ENCODE results near the gene ARHGAP20. TPM values are rescaled to one million over a fixed set of nuclear protein-coding genes. Genes with fewer than 3 reads are reported as not detected.

Gene ARHGAP20
- total RNA-seq, 1 donor from 2014 or later: 0.11 TPM

- peaks cover 4% of the 10 kb centered on the region for H3K27me3 Mint-ChIP-seq
- ATAC-seq (ENCODE audit: low read depth) (no peak), DNase-seq (no peak)
- H3K27ac Mint-ChIP-seq: no peak overlapping the region
- intact Hi-C loops (cut with micrococcal nuclease): no loop called here
- ChIA-PET POLR2A (no interaction called here), CTCF (no interaction called here)
- no peak for TF ChIP-seq CTCF (IDR thresholded peaks at IDR 0.05)
- H3K9me3 Mint-ChIP-seq: no peaks in the 10 kb centered on the region
- no peak overlapping the region for H3K4me3 Mint-ChIP-seq
- H3K36me3 Mint-ChIP-seq (ENCODE audit: low read depth): no peaks in the 10 kb centered on the region
- no peaks in the 10 kb centered on the region for H3K4me1 Mint-ChIP-seq
Measured at GRCh38 chr11:110613197-110613918, 98.9 kb downstream of the ARHGAP20 start.

GRCh38 chr11:110606415-110606814 is 105.8 kb downstream of the ARHGAP20 start:
- Mint-ChIP-seq H3K27ac (no peak overlapping the region), H3K4me1 (no peaks in the 10 kb centered on the region), H3K36me3 (ENCODE audit: low read depth) (no peaks in the 10 kb centered on the region), H3K9me3 (no peaks in the 10 kb centered on the region), H3K4me3 (no peak overlapping the region), H3K27me3 (peaks cover 7% of the 10 kb centered on the region)
- ChIA-PET POLR2A (no interaction called here), CTCF (no interaction called here)
- intact Hi-C loops (cut with micrococcal nuclease): no loop called here
- no peak for TF ChIP-seq CTCF (IDR thresholded peaks at IDR 0.05)
- DNase-seq (no peak), ATAC-seq (ENCODE audit: low read depth) (no peak)

DNA sequence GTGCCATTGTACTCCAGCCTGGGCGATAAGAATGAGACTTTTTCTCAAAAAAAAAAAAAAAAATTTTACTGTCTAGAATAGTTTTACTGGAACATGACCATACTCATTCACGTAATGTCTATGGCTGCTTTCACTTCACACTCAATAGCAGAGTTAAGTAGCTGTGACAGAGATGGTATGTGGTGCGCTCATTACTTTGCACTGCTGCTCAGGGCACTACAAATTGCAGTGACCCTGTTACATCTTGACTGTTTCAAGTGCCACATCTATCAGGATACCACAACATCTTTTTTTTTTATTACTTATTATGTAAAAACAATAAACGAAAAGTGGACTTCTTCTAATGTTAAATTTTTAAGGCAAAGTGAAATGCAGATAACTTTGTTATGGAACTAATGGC is 110.3 kb downstream of the ARHGAP20 start:
- no peak for TF ChIP-seq CTCF (IDR thresholded peaks at IDR 0.05)
- POLR2A ChIA-PET: no interaction called here
- CTCF ChIA-PET: interaction anchor here (0.7 kb wide), 1 partner anchor 38 kb away, joined by 3 read pairs; no protein-coding TSS in a partner anchor
- H3K4me3 Mint-ChIP-seq: no peak overlapping the region
- H3K27me3 Mint-ChIP-seq: peaks cover 2% of the 10 kb centered on the region
- no peaks in the 10 kb centered on the region for H3K4me1 Mint-ChIP-seq
- H3K36me3 Mint-ChIP-seq (ENCODE audit: low read depth): no peaks in the 10 kb centered on the region
- H3K9me3 Mint-ChIP-seq: peaks cover 2% of the 10 kb centered on the region
- ATAC-seq (ENCODE audit: low read depth): no peak
- no peak for DNase-seq
- intact Hi-C loops (cut with micrococcal nuclease): no loop called here
- no peak overlapping the region for H3K27ac Mint-ChIP-seq

DNA sequence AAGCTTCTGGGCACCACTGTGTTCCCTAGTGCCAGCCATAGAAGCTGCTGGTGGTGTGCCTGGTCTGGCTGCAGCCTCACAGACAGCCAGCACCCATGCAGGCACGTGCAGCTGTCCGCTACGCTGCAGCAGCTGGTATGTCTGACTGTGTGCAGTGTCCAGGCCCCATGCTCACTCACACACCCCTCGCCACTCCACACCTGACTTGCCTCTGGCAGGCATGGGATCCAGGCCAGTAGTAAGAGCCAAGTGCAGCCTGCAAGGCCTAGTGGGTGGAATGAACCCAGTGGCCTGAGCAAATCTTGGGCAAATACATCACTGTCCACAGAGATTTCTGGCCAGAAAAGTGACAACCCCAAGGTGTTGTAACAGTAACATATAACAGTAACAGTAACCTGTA is 111.9 kb downstream of the ARHGAP20 start:
- DNase-seq (no peak), ATAC-seq (ENCODE audit: low read depth) (no peak)
- H3K9me3 Mint-ChIP-seq: peaks cover 2% of the 10 kb centered on the region
- POLR2A ChIA-PET: no interaction called here
- no peaks in the 10 kb centered on the region for H3K4me1 Mint-ChIP-seq
- no peak overlapping the region for H3K4me3 Mint-ChIP-seq
- no peaks in the 10 kb centered on the region for H3K27me3 Mint-ChIP-seq
- no peak for TF ChIP-seq CTCF (IDR thresholded peaks at IDR 0.05)
- no peak overlapping the region for H3K27ac Mint-ChIP-seq
- CTCF ChIA-PET: no interaction called here
- intact Hi-C loops (cut with micrococcal nuclease): no loop called here
- H3K36me3 Mint-ChIP-seq (ENCODE audit: low read depth): no peaks in the 10 kb centered on the region

GRCh38 chr11:110599207-110599606 is 113.0 kb downstream of the ARHGAP20 start:
- no peak for DNase-seq
- Mint-ChIP-seq H3K9me3 (peaks cover 2% of the 10 kb centered on the region), H3K36me3 (ENCODE audit: low read depth) (no peaks in the 10 kb centered on the region), H3K27me3 (peaks cover 2% of the 10 kb centered on the region), H3K4me1 (no peaks in the 10 kb centered on the region), H3K4me3 (no peak overlapping the region), H3K27ac (no peak overlapping the region)
- intact Hi-C loops (cut with micrococcal nuclease): no loop called here
- ChIA-PET POLR2A (no interaction called here), CTCF (no interaction called here)
- ATAC-seq (ENCODE audit: low read depth): no peak
- no peak for TF ChIP-seq CTCF (IDR thresholded peaks at IDR 0.05)

Measured in activated B cell treated with CpG ODN at 0.5 μM for 24 hours (primary cell).